Measurements from ENCODE around the gene KRT9.
"Not testable (repeated sequence)": the region's sequence is repeated elsewhere in the genome, so short reads cannot be mapped to it uniquely, and the experiment has no call there.

Gene KRT9

GRCh38 chr17:41580244-41580575, 8.4 kb upstream of the KRT9 start:
- Mint-ChIP-seq H3K27me3 (peaks cover 94% of the 10 kb centered on the region), H3K9me3 (no peaks in the 10 kb centered on the region), H3K36me3 (ENCODE audit: insufficient read depth) (no peaks in the 10 kb centered on the region), H3K4me3 (no peak overlapping the region), H3K27ac (ENCODE audit: low read depth) (no peak overlapping the region), H3K4me1 (no peaks in the 10 kb centered on the region)
- DNase-seq (ENCODE audit: low spot score in 2 of 2), result no peak
- no peak for ATAC-seq (replicated peaks; ENCODE audit: extremely low read depth, poor library complexity, severe bottlenecking)

GRCh38 chr17:41579484-41580243, 7.8 kb upstream of the KRT9 start:
- Mint-ChIP-seq H3K36me3 (ENCODE audit: insufficient read depth) (no peaks in the 10 kb centered on the region), H3K4me3 (no peak overlapping the region), H3K9me3 (no peaks in the 10 kb centered on the region), H3K4me1 (no peaks in the 10 kb centered on the region), H3K27me3 (peaks cover 97% of the 10 kb centered on the region), H3K27ac (ENCODE audit: low read depth) (no peak overlapping the region)
- peak; percentile 36 for ATAC-seq (replicated peaks; ENCODE audit: extremely low read depth, poor library complexity, severe bottlenecking)
- DNase-seq (ENCODE audit: low spot score in 2 of 2), result peak; percentile 40 to 41

- no peaks in the 10 kb centered on the region for H3K4me1 Mint-ChIP-seq
- no peak for ATAC-seq (replicated peaks; ENCODE audit: extremely low read depth, poor library complexity, severe bottlenecking)
These were observed 7.1 kb upstream of the KRT9 start for GRCh38 chr17:41578971-41579370.

GRCh38 chr17:41578538-41578937, 6.7 kb upstream of the KRT9 start:
- Mint-ChIP-seq H3K4me1 (no peaks in the 10 kb centered on the region), H3K27me3 (peaks cover 92% of the 10 kb centered on the region), H3K27ac (ENCODE audit: low read depth) (no peak overlapping the region), H3K4me3 (no peak overlapping the region), H3K36me3 (ENCODE audit: insufficient read depth) (no peaks in the 10 kb centered on the region), H3K9me3 (no peaks in the 10 kb centered on the region)
- DNase-seq (ENCODE audit: low spot score in 2 of 2), result no peak
- ATAC-seq (replicated peaks; ENCODE audit: extremely low read depth, poor library complexity, severe bottlenecking), result no peak

More at GRCh38 chr17:41578971-41579370, 7.1 kb upstream of the KRT9 start:
- H3K36me3 Mint-ChIP-seq (ENCODE audit: insufficient read depth), result no peaks in the 10 kb centered on the region
- no peaks in the 10 kb centered on the region for H3K9me3 Mint-ChIP-seq
- H3K4me3 Mint-ChIP-seq, result no peak overlapping the region
- H3K27ac Mint-ChIP-seq (ENCODE audit: low read depth), result no peak overlapping the region
- H3K27me3 Mint-ChIP-seq, result peaks cover 92% of the 10 kb centered on the region
- no peak for DNase-seq (ENCODE audit: low spot score in 2 of 2)

GRCh38 chr17:41576740-41577139, 4.9 kb upstream of the KRT9 start:
- not testable (repeated sequence) for H3K4me3 Mint-ChIP-seq; H3K36me3 Mint-ChIP-seq (ENCODE audit: insufficient read depth); H3K27ac Mint-ChIP-seq (ENCODE audit: low read depth); ATAC-seq (replicated peaks; ENCODE audit: extremely low read depth, poor library complexity, severe bottlenecking); H3K9me3 Mint-ChIP-seq; DNase-seq (ENCODE audit: low spot score in 2 of 2); H3K4me1 Mint-ChIP-seq
- peaks cover 92% of the 10 kb centered on the region for H3K27me3 Mint-ChIP-seq

GRCh38 chr17:41575336-41575735, 3.5 kb upstream of the KRT9 start:
- DNase-seq (ENCODE audit: low spot score in 2 of 2) (no peak), ATAC-seq (replicated peaks; ENCODE audit: extremely low read depth, poor library complexity, severe bottlenecking) (no peak)
- H3K9me3 Mint-ChIP-seq, result no peaks in the 10 kb centered on the region
- H3K27ac Mint-ChIP-seq (ENCODE audit: low read depth), result no peak overlapping the region
- H3K4me3 Mint-ChIP-seq, result no peak overlapping the region
- H3K4me1 Mint-ChIP-seq, result no peaks in the 10 kb centered on the region
- H3K36me3 Mint-ChIP-seq (ENCODE audit: insufficient read depth), result no peaks in the 10 kb centered on the region
- peaks cover 92% of the 10 kb centered on the region for H3K27me3 Mint-ChIP-seq

DNA sequence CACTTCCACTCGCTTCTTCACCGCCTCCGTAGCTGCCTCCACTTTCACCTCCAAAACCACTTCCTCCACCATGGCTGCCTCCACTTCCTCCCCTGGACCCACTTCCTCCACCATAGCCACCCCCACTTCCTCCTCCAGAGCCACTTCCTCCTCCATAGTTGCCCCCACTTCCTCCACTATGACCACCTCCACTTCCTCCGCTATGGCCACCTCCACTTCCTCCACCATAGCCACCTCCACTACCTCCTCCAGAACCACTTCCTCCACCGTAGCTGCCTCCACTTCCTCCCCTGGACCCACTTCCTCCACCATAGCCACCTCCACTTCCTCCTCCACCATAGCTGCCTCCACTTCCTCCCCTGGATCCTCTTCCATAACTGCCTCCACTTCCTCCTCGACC, 4.5 kb downstream of the KRT9 start:
- DNase-seq (ENCODE audit: low spot score in 2 of 2), result no peak
- peaks cover 7% of the 10 kb centered on the region for H3K36me3 Mint-ChIP-seq (ENCODE audit: insufficient read depth)
- no peak overlapping the region for H3K4me3 Mint-ChIP-seq
- no peak for ATAC-seq (replicated peaks; ENCODE audit: extremely low read depth, poor library complexity, severe bottlenecking)
- H3K27ac Mint-ChIP-seq (ENCODE audit: low read depth), result peak overlapping the region; percentile 82
- peaks cover 43% of the 10 kb centered on the region for H3K27me3 Mint-ChIP-seq
- H3K4me1 Mint-ChIP-seq, result peaks cover 28% of the 10 kb centered on the region
- peaks cover 21% of the 10 kb centered on the region for H3K9me3 Mint-ChIP-seq

DNA sequence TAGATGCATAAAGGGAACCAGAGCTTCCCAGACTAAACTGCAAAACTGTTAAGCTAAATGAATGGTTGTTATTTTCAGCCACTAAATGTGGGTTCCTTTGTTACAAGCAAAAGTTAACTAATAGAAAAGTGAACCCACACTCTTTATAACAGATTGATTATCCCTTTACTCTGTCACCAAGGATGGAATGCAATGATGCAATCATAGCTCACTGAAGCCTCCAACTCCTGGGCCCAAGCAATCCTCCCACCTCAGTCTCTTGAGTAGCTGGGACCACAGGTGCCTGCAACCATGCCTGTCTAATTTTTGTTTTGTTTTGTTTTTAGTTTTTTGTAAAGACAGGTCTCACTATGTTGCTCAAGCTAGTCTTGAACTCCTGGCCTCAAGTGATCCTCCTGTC, 6.5 kb downstream of the KRT9 start:
- ATAC-seq (replicated peaks; ENCODE audit: extremely low read depth, poor library complexity, severe bottlenecking) (no peak), DNase-seq (ENCODE audit: low spot score in 2 of 2) (no peak)
- peaks cover 43% of the 10 kb centered on the region for H3K27me3 Mint-ChIP-seq
- no peak overlapping the region for H3K4me3 Mint-ChIP-seq
- peaks cover 7% of the 10 kb centered on the region for H3K36me3 Mint-ChIP-seq (ENCODE audit: insufficient read depth)
- H3K4me1 Mint-ChIP-seq, result peaks cover 28% of the 10 kb centered on the region
- peaks cover 21% of the 10 kb centered on the region for H3K9me3 Mint-ChIP-seq
- no peak overlapping the region for H3K27ac Mint-ChIP-seq (ENCODE audit: low read depth)

DNA sequence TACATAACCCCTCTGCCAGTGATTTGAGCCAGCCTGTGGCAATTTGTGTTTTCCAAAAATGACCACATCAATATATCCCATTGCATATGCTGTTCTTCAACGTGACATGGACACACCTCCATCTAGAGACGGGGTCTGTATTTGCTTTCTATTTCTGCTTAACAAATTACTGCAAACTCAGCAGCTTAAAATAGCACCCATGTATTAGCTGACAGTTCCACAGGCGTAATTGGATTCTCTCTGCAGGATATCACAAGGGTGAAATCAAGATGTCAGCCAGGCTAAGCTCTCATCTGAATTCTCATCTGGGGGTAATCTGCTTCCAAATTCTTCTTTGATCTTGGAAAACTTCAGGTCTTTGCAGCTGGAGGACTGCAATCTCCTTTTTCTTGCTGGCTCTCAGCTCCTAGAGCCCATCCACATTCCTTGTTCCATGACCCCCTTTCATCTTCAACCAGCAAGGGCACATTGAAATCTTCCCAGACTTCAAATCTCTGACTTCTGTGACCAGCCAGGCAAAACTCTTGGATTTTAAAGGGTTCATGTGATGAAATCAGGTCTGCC, 8.2 kb downstream of the KRT9 start:
- Mint-ChIP-seq H3K36me3 (ENCODE audit: insufficient read depth) (peaks cover 7% of the 10 kb centered on the region), H3K27me3 (peaks cover 55% of the 10 kb centered on the region), H3K4me3 (no peak overlapping the region), H3K4me1 (peaks cover 24% of the 10 kb centered on the region), H3K27ac (ENCODE audit: low read depth) (no peak overlapping the region), H3K9me3 (peaks cover 16% of the 10 kb centered on the region)
- no peak for DNase-seq (ENCODE audit: low spot score in 2 of 2)
- no peak for ATAC-seq (replicated peaks; ENCODE audit: extremely low read depth, poor library complexity, severe bottlenecking)

- Mint-ChIP-seq H3K27ac (ENCODE audit: low read depth) (no peak overlapping the region), H3K4me3 (no peak overlapping the region), H3K27me3 (peaks cover 74% of the 10 kb centered on the region), H3K4me1 (peaks cover 6% of the 10 kb centered on the region), H3K36me3 (ENCODE audit: insufficient read depth) (no peaks in the 10 kb centered on the region), H3K9me3 (no peaks in the 10 kb centered on the region)
- no peak for ATAC-seq (replicated peaks; ENCODE audit: extremely low read depth, poor library complexity, severe bottlenecking)
- DNase-seq (ENCODE audit: low spot score in 2 of 2), result no peak
These were observed 10.3 kb downstream of the KRT9 start for GRCh38 chr17:41561554-41561953.

DNA sequence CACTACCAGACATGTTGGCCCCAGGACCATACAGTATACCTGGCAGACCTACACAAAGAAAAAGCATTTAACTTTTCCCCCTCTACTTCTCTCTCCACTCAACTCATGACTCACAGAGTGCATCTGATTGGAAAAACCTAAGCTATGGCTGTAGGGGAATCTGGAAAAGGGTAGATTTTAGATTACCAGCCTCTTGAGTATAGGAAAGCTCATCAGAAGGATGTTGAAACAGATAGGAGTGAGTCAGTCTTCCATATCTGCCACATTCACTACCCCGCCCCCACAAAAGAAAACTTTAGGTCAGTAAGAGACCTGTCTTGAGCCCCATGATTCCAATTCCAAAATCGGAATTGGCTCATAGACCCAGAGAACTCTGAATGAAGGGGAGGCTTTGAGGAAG, 12.3 kb downstream of the KRT9 start:
- Mint-ChIP-seq H3K36me3 (ENCODE audit: insufficient read depth) (no peaks in the 10 kb centered on the region), H3K9me3 (no peaks in the 10 kb centered on the region), H3K4me1 (no peaks in the 10 kb centered on the region), H3K4me3 (no peak overlapping the region), H3K27ac (ENCODE audit: low read depth) (no peak overlapping the region), H3K27me3 (peaks cover 94% of the 10 kb centered on the region)
- DNase-seq (ENCODE audit: low spot score in 2 of 2) (no peak), ATAC-seq (replicated peaks; ENCODE audit: extremely low read depth, poor library complexity, severe bottlenecking) (no peak)

DNA sequence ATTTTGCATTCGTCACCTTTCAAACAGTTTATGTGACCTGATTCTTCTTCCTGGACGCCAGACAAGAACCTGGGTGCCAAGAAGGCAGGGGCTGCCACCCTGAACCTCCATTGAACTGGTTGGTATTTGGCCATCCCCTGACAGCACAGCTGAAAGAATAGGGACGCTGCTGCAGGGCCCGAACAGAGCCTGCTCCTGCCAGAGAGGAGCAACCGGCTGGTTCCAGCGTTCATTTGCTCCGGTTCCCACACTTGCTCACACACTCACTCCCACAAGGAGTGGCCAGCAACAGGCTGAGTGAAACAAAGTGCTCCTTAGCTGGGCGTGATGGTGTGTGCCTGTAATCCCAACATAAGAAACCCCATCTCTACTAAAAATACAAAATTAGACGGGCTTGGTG, 14.9 kb downstream of the KRT9 start:
- no peak overlapping the region for H3K27ac Mint-ChIP-seq (ENCODE audit: low read depth)
- ATAC-seq (replicated peaks; ENCODE audit: extremely low read depth, poor library complexity, severe bottlenecking) (no peak), DNase-seq (ENCODE audit: low spot score in 2 of 2) (no peak)
- no peaks in the 10 kb centered on the region for H3K4me1 Mint-ChIP-seq
- peaks cover 98% of the 10 kb centered on the region for H3K27me3 Mint-ChIP-seq
- H3K36me3 Mint-ChIP-seq (ENCODE audit: insufficient read depth), result no peaks in the 10 kb centered on the region
- H3K9me3 Mint-ChIP-seq, result no peaks in the 10 kb centered on the region
- no peak overlapping the region for H3K4me3 Mint-ChIP-seq

DNA sequence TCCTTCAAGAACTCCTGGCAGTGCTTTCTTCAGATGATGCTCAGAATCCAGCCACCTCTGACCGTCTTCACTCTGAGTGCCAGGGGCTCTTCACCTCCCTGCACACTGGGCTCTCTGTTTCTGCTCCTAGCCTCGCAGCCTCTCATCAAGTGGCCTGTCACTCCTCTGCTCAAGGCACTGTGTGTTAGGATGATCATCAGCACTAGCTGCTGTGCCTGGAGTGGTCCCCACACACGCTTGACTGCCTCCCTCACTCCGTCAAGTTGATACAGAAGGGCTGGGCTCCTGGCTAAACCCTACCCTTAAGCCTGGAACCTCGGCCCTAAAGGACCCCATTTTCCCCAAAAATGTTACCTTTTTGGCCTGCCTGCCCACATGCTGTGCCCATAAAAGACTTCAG, 15.6 kb downstream of the KRT9 start:
- H3K9me3 Mint-ChIP-seq, result no peaks in the 10 kb centered on the region
- no peaks in the 10 kb centered on the region for H3K36me3 Mint-ChIP-seq (ENCODE audit: insufficient read depth)
- ATAC-seq (replicated peaks; ENCODE audit: extremely low read depth, poor library complexity, severe bottlenecking), result no peak
- no peak overlapping the region for H3K4me3 Mint-ChIP-seq
- no peak for DNase-seq (ENCODE audit: low spot score in 2 of 2)
- H3K27ac Mint-ChIP-seq (ENCODE audit: low read depth), result no peak overlapping the region
- no peaks in the 10 kb centered on the region for H3K4me1 Mint-ChIP-seq
- H3K27me3 Mint-ChIP-seq, result peaks cover 97% of the 10 kb centered on the region
